OCI-LY3 (cell line): ENCODE data around the gene SPACA4.

Source experiments
- H2AFZ ChIP-seq: fragments of 200-600, 300-600 bp; shearing (Covaris generic); 2 replicates; pipeline ENCODE4 v1.6.0; 2014; ENCODE audit warnings: antibody characterized with exemption, low read depth, low read length
- H3K27ac ChIP-seq: fragments of 200-600, 300-600 bp; sonication (generic); 2 replicates; pipeline ENCODE4 v1.5.1; 2014; ENCODE audit warnings: mild to moderate bottlenecking, low read length, moderate library complexity, mixed read lengths
- H3K27me3 ChIP-seq: fragments of 200-600, 300-600 bp; sonication (generic); 2 replicates; pipeline ENCODE4 v1.6.1; 2014; ENCODE audit warnings: low read depth, low read length, mixed read lengths
- H3K36me3 ChIP-seq: fragments of 200-600, 300-600 bp; sonication (generic); replicated peaks from 2 replicates; pipeline ENCODE3; 2014; ENCODE audit warnings: low read depth, low read length, mixed read lengths
- H3K4me1 ChIP-seq: fragments of 300-600, 200-600 bp; sonication (generic); 2 replicates; pipeline ENCODE4 v1.6.1; 2014; ENCODE audit warnings: low read length, mixed read lengths
- H3K4me2 ChIP-seq: fragments of 200-600, 300-600 bp; sonication (generic); 2 replicates; pipeline ENCODE4 v1.6.1; 2014; ENCODE audit warnings: low read length, mixed read lengths
- H3K4me3 ChIP-seq: fragments of 300-600, 200-600 bp; sonication (generic); 2 replicates; pipeline ENCODE4 v1.5.1; 2014; ENCODE audit warnings: antibody characterized with exemption, mild to moderate bottlenecking, low read length, moderate library complexity
- H3K79me2 ChIP-seq: fragments of 300-600, 200-600 bp; shearing (Covaris generic); 2 replicates; pipeline ENCODE4 v1.6.1; 2014; ENCODE audit warnings: mild to moderate bottlenecking, low read length, mixed read lengths
- H3K9ac ChIP-seq: fragments of 300-600, 200-600 bp; shearing (Covaris generic); 2 replicates; pipeline ENCODE4 v1.6.0; 2014; ENCODE audit warnings: mild to moderate bottlenecking, low read length, moderate library complexity
- H3K9me3 ChIP-seq: fragments of 200-600, 300-600 bp; shearing (Covaris generic); 2 replicates; pipeline ENCODE4 v1.6.1; 2014; ENCODE audit warnings: low read length, mixed read lengths; ENCODE audit not compliant: insufficient read depth
- H4K20me1 ChIP-seq: fragments of 200-600, 300-600 bp; sonication (generic); 2 replicates; pipeline ENCODE4 v1.6.1; 2016; ENCODE audit warnings: low read length, mixed read lengths; ENCODE audit not compliant: insufficient read depth
- EZH2phosphoT487 ChIP-seq: fragments of 200-600 bp; shearing (Covaris generic); IDR thresholded peaks from 2 replicates; pipeline ENCODE4 v1.6.1; 2018; ENCODE audit warnings: antibody characterized with exemption, mixed run types, low read depth
- TF ChIP-seq, protein P1 (sequence below): fragments of 200-600, 300-600 bp; sonication (generic); IDR thresholded peaks from 2 replicates; pipeline ENCODE4 v1.5.1; 2014; ENCODE audit warnings: antibody characterized with exemption, low read length, low read depth

SPACA4 gene

GRCh38 chr19:48596679-48597465, 9.7 kb upstream of the SPACA4 start:
- peak overlapping the region; percentile 57 for H3K4me3 ChIP-seq
- no peaks in the 10 kb centered on the region for H3K79me2 ChIP-seq
- peak overlapping the region; percentile 94 for H2AFZ ChIP-seq
- H3K27ac ChIP-seq = no peak overlapping the region
- no peaks in the 10 kb centered on the region for H3K27me3 ChIP-seq
- peaks cover 7% of the 10 kb centered on the region for H3K4me1 ChIP-seq
- no peak for TF ChIP-seq EZH2phosphoT487
- TF ChIP-seq, protein P1, sequence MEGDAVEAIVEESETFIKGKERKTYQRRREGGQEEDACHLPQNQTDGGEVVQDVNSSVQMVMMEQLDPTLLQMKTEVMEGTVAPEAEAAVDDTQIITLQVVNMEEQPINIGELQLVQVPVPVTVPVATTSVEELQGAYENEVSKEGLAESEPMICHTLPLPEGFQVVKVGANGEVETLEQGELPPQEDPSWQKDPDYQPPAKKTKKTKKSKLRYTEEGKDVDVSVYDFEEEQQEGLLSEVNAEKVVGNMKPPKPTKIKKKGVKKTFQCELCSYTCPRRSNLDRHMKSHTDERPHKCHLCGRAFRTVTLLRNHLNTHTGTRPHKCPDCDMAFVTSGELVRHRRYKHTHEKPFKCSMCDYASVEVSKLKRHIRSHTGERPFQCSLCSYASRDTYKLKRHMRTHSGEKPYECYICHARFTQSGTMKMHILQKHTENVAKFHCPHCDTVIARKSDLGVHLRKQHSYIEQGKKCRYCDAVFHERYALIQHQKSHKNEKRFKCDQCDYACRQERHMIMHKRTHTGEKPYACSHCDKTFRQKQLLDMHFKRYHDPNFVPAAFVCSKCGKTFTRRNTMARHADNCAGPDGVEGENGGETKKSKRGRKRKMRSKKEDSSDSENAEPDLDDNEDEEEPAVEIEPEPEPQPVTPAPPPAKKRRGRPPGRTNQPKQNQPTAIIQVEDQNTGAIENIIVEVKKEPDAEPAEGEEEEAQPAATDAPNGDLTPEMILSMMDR = no peak
- no peaks in the 10 kb centered on the region for H3K36me3 ChIP-seq
- H3K4me2 ChIP-seq = peak overlapping the region; percentile 72
- no peaks in the 10 kb centered on the region for H4K20me1 ChIP-seq
- H3K9ac ChIP-seq = no peak overlapping the region
- no peaks in the 10 kb centered on the region for H3K9me3 ChIP-seq

DNA sequence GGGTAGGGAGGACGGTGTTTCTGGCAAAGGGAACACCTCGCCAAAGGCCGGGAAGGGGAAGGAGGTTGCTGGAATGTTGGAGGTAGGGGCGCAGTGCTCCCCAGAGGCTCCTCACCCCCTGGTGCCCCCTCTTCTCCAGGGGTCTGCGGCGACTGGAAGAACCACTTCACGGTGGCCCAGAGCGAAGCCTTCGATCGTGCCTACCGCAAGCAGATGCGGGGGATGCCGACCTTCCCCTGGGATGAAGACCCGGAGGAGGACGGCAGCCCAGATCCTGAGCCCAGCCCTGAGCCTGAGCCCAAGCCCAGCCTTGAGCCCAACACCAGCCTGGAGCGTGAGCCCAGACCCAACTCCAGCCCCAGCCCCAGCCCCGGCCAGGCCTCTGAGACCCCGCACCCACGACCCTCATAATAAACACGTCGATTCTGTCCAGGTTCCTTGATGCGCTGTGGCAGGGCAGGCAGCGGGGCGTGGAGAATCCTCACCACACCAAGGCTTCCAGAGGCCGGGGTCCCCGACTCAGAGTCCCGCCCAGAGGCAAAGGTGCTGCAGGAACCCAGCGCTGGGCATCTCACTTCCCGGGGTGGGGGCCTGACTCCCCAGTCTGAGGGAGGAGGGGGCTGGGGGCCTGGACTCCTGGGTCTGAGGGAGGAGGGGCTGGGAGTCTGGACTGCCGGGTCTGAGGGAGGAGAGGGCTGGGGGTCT, 7.4 kb upstream of the SPACA4 start:
- Histone ChIP-seq H3K79me2 (no peaks in the 10 kb centered on the region), H3K4me3 (no peak overlapping the region), H3K4me2 (no peak overlapping the region), H3K27ac (no peak overlapping the region), H4K20me1 (no peaks in the 10 kb centered on the region), H3K4me1 (peaks cover 7% of the 10 kb centered on the region), H3K27me3 (no peaks in the 10 kb centered on the region), H3K9ac (no peak overlapping the region), H3K9me3 (no peaks in the 10 kb centered on the region), H3K36me3 (no peaks in the 10 kb centered on the region), H2AFZ (no peak overlapping the region)
- no peak for TF ChIP-seq EZH2phosphoT487
- TF ChIP-seq, protein P1 = no peak

- no peak overlapping the region for H3K27ac ChIP-seq
- TF ChIP-seq EZH2phosphoT487 = no peak
- TF ChIP-seq, protein P1 = no peak
- no peak overlapping the region for H2AFZ ChIP-seq
- no peaks in the 10 kb centered on the region for H4K20me1 ChIP-seq
- H3K4me2 ChIP-seq = no peak overlapping the region
- no peaks in the 10 kb centered on the region for H3K27me3 ChIP-seq
- H3K9me3 ChIP-seq = no peaks in the 10 kb centered on the region
- no peak overlapping the region for H3K4me3 ChIP-seq
- H3K4me1 ChIP-seq = peaks cover 7% of the 10 kb centered on the region
- no peaks in the 10 kb centered on the region for H3K36me3 ChIP-seq
- H3K9ac ChIP-seq = no peak overlapping the region
- H3K79me2 ChIP-seq = no peaks in the 10 kb centered on the region
These were observed 5.7 kb upstream of the SPACA4 start for GRCh38 chr19:48600679-48601417.

- Histone ChIP-seq H3K79me2 (no peaks in the 10 kb centered on the region), H3K9me3 (no peaks in the 10 kb centered on the region), H3K4me3 (no peak overlapping the region), H3K4me2 (no peak overlapping the region), H3K27me3 (no peaks in the 10 kb centered on the region), H3K9ac (no peak overlapping the region), H3K36me3 (no peaks in the 10 kb centered on the region), H4K20me1 (no peaks in the 10 kb centered on the region), H3K4me1 (no peaks in the 10 kb centered on the region), H3K27ac (no peak overlapping the region), H2AFZ (no peak overlapping the region)
- no peak for TF ChIP-seq EZH2phosphoT487
- TF ChIP-seq, protein P1 = no peak
These were observed 3.5 kb upstream of the SPACA4 start for GRCh38 chr19:48603001-48603400.
